Measurements from ENCODE around the gene ILF2. TPM values are rescaled to one million over a fixed set of nuclear protein-coding genes. Genes with fewer than 3 reads are reported as not detected.

The ILF2 gene
- total RNA-seq, 2 donors from 2014 or later, result 69.2 to 80.9 TPM

DNA sequence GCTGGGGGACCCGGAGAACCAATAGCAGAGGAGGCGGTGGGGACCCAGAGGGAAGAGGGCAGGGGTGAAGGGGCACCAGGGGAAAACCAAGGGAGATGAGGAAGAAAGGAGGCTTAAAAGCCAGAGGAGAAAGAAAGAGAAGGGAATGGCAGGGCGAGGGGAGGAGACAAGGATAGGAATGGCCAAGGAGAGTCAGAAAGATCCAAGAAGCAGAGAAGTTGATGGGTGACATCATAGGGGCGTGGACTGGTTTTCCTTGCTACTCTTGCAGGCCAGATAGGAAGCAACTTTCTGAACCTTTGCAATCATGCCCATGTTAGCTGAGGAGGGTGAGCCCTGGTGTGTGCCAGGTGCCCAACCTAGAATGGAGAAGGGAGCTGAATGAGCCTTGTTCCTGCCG lies 13.1 kb upstream of the ILF2 start:
- Histone ChIP-seq H3K27ac (no peak overlapping the region), H3K36me3 (peaks cover 10% of the 10 kb centered on the region), H3K4me1 (peaks cover 0 to 15% of the 10 kb centered on the region in 2 donors), H3K9me3 (no peaks in the 10 kb centered on the region), H3K27me3 (no peaks in the 10 kb centered on the region), H3K4me3 (no peak overlapping the region)
- no peak for DNase-seq (ENCODE audit: low spot score)
- TF ChIP-seq, protein P1, sequence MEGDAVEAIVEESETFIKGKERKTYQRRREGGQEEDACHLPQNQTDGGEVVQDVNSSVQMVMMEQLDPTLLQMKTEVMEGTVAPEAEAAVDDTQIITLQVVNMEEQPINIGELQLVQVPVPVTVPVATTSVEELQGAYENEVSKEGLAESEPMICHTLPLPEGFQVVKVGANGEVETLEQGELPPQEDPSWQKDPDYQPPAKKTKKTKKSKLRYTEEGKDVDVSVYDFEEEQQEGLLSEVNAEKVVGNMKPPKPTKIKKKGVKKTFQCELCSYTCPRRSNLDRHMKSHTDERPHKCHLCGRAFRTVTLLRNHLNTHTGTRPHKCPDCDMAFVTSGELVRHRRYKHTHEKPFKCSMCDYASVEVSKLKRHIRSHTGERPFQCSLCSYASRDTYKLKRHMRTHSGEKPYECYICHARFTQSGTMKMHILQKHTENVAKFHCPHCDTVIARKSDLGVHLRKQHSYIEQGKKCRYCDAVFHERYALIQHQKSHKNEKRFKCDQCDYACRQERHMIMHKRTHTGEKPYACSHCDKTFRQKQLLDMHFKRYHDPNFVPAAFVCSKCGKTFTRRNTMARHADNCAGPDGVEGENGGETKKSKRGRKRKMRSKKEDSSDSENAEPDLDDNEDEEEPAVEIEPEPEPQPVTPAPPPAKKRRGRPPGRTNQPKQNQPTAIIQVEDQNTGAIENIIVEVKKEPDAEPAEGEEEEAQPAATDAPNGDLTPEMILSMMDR (IDR thresholded peaks at IDR 0.05), result no peak

DNA sequence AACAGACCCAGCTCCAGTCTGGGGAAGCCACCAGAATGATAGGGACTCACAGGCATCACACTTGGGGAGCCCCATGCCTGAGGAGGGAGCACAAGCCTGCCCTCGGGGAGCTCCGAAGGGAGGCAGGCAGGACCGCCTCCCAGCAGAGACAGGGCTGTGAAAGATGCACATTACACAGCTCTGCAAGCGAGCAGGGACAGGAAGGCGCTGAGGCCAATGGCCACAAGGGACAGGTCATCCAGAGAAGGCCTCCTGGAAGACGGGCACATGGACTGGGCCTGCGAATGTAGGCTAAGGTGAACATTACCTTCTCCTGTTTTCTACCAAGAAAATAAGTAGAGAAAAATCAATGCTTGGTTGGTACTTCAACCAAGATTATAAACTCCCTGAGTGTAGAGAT lies 11.9 kb upstream of the ILF2 start:
- Histone ChIP-seq H3K36me3 (no peaks in the 10 kb centered on the region), H3K4me3 (no peak overlapping the region), H3K27me3 (no peaks in the 10 kb centered on the region), H3K9me3 (no peaks in the 10 kb centered on the region), H3K27ac (no peak overlapping the region), H3K4me1 (peaks cover 0 to 26% of the 10 kb centered on the region in 2 donors)
- no peak for DNase-seq (ENCODE audit: low spot score)
- TF ChIP-seq, protein P1 (IDR thresholded peaks at IDR 0.05), result no peak

DNA sequence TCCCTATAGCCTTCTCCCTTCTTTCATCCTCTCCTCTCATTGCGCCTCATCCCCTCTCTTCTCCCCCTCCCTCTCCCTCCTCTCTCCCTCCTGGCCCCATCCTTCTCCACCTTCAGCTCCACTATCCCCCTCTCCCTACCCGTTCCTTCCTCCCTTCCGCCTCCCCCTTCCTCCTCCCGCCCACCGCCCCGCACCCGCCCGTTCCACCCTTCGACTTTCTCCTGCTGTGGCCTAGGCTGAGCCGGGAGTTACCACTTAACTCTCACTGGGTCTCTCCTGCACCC lies 9.3 kb upstream of the ILF2 start:
- TF ChIP-seq, protein P1 (IDR thresholded peaks at IDR 0.05), result no peak
- peak overlapping the region; percentile 45 to 68 for H3K4me3 ChIP-seq
- peak overlapping the region; percentile 64 to 65 for H3K27ac ChIP-seq
- no peak for DNase-seq (ENCODE audit: low spot score)
- no peaks in the 10 kb centered on the region for H3K27me3 ChIP-seq
- H3K4me1 ChIP-seq, result peaks cover 0 to 31% of the 10 kb centered on the region in 2 donors
- no peaks in the 10 kb centered on the region for H3K36me3 ChIP-seq
- H3K9me3 ChIP-seq, result no peaks in the 10 kb centered on the region

DNA sequence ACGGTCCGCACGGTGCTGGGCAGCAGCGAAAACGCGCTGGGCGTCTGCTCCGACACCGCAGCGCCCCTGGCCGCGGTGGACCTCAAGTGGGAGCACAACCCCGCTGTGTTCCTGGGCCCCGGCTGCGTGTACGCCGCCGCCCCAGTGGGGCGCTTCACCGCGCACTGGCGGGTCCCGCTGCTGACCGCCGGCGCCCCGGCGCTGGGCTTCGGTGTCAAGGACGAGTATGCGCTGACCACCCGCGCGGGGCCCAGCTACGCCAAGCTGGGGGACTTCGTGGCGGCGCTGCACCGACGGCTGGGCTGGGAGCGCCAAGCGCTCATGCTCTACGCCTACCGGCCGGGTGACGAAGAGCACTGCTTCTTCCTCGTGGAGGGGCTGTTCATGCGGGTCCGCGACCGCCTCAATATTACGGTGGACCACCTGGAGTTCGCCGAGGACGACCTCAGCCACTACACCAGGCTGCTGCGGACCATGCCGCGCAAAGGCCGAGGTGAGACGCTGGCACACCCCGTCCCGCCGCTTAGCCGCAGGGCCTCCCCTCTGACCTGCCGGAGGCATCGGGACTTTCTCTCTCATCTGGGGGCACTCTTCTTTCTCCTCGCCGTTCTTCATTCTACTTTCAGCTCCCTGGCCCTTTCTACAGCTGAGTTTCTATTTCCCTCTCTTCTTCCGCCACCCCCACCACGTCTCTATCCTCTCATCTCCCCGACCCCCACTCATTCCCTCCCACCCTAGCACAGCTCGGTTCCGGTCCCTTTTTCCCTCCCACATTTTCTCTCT lies 8.7 kb upstream of the ILF2 start:
- no peaks in the 10 kb centered on the region for H3K36me3 ChIP-seq
- H3K27ac ChIP-seq, result peak overlapping the region; percentile 64 to 65
- H3K4me1 ChIP-seq, result peaks cover 0 to 31% of the 10 kb centered on the region in 2 donors
- DNase-seq (ENCODE audit: low spot score), result no peak
- H3K27me3 ChIP-seq, result no peaks in the 10 kb centered on the region
- H3K4me3 ChIP-seq, result peak overlapping the region; percentile 45 to 68
- no peaks in the 10 kb centered on the region for H3K9me3 ChIP-seq
- TF ChIP-seq, protein P1 (IDR thresholded peaks at IDR 0.05), result peak in 1 of 2 donors; percentile 46

DNA sequence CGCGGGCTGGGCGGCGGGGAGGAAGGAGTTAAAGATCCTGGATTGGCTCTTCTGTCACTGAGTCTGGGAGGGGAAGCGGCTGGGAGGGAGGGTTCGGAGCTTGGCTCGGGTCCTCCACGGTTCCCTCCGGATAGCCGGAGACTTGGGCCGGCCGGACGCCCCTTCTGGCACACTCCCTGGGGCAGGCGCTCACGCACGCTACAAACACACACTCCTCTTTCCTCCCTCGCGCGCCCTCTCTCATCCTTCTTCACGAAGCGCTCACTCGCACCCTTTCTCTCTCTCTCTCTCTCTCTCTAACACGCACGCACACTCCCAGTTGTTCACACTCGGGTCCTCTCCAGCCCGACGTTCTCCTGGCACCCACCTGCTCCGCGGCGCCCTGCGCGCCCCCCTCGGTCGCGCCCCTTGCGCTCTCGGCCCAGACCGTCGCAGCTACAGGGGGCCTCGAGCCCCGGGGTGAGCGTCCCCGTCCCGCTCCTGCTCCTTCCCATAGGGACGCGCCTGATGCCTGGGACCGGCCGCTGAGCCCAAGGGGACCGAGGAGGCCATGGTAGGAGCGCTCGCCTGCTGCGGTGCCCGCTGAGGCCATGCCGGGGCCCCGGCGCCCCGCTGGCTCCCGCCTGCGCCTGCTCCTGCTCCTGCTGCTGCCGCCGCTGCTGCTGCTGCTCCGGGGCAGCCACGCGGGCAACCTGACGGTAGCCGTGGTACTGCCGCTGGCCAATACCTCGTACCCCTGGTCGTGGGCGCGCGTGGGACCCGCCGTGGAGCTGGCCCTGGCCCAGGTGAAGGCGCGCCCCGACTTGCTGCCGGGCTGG lies 7.9 kb upstream of the ILF2 start, which contains the start of gene NPR1:
NPR1 (plus strand) TSS at position 170 of the 818 bp plus-strand sequence; CDS start at position 591, 421 bp downstream.
- no peaks in the 10 kb centered on the region for H3K9me3 ChIP-seq
- no peaks in the 10 kb centered on the region for H3K27me3 ChIP-seq
- peak; percentile 74 for DNase-seq (ENCODE audit: low spot score)
- TF ChIP-seq, protein P1 (IDR thresholded peaks at IDR 0.05), result no peak
- peaks cover 0 to 31% of the 10 kb centered on the region in 2 donors for H3K4me1 ChIP-seq
- H3K36me3 ChIP-seq, result no peaks in the 10 kb centered on the region
- H3K4me3 ChIP-seq, result peak within 1 kb of the TSS; percentile 45 to 68
- peak within 1 kb of the TSS; percentile 64 to 65 for H3K27ac ChIP-seq

All from right atrium auricular region (tissue), 2 donors.